ENCODE measurements around the gene SIRPG.

DNA sequence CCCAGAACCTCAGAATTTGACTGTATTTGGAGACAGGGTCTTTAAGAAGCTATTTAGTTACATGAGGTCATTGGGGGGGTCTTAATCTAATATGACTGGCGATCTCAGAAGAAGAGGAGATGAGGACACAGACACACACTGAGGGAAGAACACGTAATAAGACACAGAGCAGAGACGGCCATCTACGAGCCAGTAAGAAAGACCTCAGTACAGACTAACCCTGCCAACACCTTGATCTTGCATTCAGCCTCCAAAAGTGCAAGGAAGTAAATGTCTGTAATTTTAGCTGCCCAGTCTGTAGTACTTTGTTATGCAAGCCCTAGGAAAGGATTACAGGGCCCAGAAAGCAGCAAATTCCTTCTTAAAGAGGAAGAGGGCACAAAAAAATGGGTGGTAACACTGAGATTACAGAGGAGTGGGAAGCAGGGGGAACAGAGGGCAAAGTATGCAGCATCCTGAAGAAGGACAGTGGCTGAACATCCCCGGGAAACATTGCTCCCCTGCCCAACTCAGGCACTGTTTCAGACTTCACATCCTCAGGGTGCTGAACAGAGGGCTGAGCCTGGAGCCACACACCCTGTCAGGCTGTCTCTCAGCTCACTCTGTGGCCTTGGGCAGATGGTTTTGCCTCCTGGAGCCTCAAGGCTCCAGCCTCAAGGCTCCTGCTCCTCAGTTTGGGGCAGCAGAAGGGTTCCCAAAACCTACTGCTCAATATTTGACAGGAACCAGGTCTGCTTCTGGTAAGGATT is 27.9 kb upstream of the SIRPG start:
- TF ChIP-seq CTCF (IDR thresholded peaks at IDR 0.05) (no peak), POLR2A (IDR thresholded peaks at IDR 0.05) (no peak)

Measured in gastroesophageal sphincter (tissue), 3 donors.